ENCODE data around the gene YIF1B. TPM values are rescaled to one million over a fixed set of nuclear protein-coding genes. Genes with fewer than 3 reads are reported as not detected.

The YIF1B gene
- total and polyA plus RNA-seq, 4 donors = 22.0 to 107 (median 53.7) TPM

DNA sequence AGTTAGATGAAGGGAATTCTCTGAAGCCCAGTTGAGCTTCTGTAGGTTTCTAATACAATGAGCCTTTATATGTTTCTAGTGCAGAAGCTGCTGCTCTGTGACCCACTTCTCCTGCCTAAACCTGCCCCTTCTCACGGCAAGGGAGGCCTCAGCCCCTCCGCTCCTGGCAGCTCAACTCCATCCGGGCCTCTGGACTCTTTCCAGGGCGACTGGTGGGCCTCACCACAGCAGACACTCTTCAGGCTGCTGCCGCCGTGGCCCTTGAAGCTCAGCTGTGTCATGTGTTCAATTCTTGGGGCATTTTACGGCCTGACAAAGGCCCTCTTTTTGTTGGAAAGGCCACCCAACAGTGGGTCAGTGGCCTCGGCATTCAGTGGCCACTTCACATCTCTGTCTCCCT is 21.7 kb downstream of the YIF1B start:
- H3K36me3 ChIP-seq (ENCODE audit: control insufficient read depth in 4 of 4, insufficient read depth in 4 of 4, low read length in 4 of 4) = peaks cover 0 to 11% (median 0%) of the 10 kb centered on the region in 4 donors
- no peaks in the 10 kb centered on the region for H3K9me3 ChIP-seq (ENCODE audit: control insufficient read depth in 4 of 4, insufficient read depth in 3 of 4, low read length in 3 of 4)
- peak in 2 of 3 donors; percentile 30 to 48 for DNase-seq
- H3K4me3 ChIP-seq = no peak overlapping the region
- H3K27me3 ChIP-seq (ENCODE audit: control insufficient read depth in 3 of 3, insufficient read depth in 3 of 3, low read length in 2 of 3) = no peaks in the 10 kb centered on the region
- TF ChIP-seq, protein P1, sequence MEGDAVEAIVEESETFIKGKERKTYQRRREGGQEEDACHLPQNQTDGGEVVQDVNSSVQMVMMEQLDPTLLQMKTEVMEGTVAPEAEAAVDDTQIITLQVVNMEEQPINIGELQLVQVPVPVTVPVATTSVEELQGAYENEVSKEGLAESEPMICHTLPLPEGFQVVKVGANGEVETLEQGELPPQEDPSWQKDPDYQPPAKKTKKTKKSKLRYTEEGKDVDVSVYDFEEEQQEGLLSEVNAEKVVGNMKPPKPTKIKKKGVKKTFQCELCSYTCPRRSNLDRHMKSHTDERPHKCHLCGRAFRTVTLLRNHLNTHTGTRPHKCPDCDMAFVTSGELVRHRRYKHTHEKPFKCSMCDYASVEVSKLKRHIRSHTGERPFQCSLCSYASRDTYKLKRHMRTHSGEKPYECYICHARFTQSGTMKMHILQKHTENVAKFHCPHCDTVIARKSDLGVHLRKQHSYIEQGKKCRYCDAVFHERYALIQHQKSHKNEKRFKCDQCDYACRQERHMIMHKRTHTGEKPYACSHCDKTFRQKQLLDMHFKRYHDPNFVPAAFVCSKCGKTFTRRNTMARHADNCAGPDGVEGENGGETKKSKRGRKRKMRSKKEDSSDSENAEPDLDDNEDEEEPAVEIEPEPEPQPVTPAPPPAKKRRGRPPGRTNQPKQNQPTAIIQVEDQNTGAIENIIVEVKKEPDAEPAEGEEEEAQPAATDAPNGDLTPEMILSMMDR (IDR thresholded peaks at IDR 0.05; ENCODE audit: control extremely low read depth, extremely low read depth) = no peak
- WGBS, 2 donors = 81 to 91% methylated on average over 8 of the region's 8 CpGs
- no peak overlapping the region for H3K9ac ChIP-seq (ENCODE audit: insufficient read depth in 1 of 2, low read length in 2 of 2)
- H3K27ac ChIP-seq (ENCODE audit: low read depth in 1 of 2, low read length in 1 of 2) = no peak overlapping the region
- H3K4me1 ChIP-seq (ENCODE audit: control insufficient read depth in 5 of 5, insufficient read depth in 5 of 5, low read length in 5 of 5) = peaks cover 0 to 32% (median 11%) of the 10 kb centered on the region in 5 donors
- no peak for ATAC-seq (ENCODE audit: insufficient read depth, low FRiP score)

DNA sequence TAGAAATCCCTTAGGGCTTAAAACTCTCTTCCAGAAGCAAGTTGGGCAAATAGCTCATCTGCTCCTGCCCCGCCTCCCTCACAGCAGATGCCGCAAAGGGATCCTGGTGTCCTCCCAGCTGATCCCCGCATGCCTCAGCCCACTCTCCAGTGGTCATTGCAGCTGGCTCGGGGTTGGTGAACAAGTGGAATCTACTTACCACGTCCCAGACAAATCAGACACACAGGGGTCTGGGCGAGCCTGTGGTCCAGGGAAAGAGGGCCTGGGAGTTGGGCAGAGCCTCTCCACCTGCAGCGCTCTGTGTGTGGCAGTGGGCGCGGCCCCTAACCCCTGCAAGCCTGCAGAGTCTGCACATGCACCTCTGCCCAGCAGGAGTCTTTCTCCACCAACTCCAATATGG is 22.5 kb downstream of the YIF1B start:
- Histone ChIP-seq H3K4me3 (no peak overlapping the region), H3K9ac (ENCODE audit: insufficient read depth in 1 of 2, low read length in 2 of 2) (no peak overlapping the region), H3K4me1 (ENCODE audit: control insufficient read depth in 5 of 5, insufficient read depth in 5 of 5, low read length in 5 of 5) (peaks cover 0 to 35% (median 11%) of the 10 kb centered on the region in 5 donors), H3K27ac (ENCODE audit: low read depth in 1 of 2, low read length in 1 of 2) (no peak overlapping the region), H3K36me3 (ENCODE audit: control insufficient read depth in 4 of 4, insufficient read depth in 4 of 4, low read length in 4 of 4) (peaks cover 0 to 11% (median 0%) of the 10 kb centered on the region in 4 donors), H3K9me3 (ENCODE audit: control insufficient read depth in 4 of 4, insufficient read depth in 3 of 4, low read length in 3 of 4) (no peaks in the 10 kb centered on the region), H3K27me3 (ENCODE audit: control insufficient read depth in 3 of 3, insufficient read depth in 3 of 3, low read length in 2 of 3) (no peaks in the 10 kb centered on the region)
- DNase-seq = no peak
- WGBS, 2 donors = 96 to 97% methylated on average over 9 of the region's 9 CpGs
- TF ChIP-seq, protein P1 (IDR thresholded peaks at IDR 0.05; ENCODE audit: control extremely low read depth, extremely low read depth) = no peak
- ATAC-seq (ENCODE audit: insufficient read depth, low FRiP score) = no peak

DNA sequence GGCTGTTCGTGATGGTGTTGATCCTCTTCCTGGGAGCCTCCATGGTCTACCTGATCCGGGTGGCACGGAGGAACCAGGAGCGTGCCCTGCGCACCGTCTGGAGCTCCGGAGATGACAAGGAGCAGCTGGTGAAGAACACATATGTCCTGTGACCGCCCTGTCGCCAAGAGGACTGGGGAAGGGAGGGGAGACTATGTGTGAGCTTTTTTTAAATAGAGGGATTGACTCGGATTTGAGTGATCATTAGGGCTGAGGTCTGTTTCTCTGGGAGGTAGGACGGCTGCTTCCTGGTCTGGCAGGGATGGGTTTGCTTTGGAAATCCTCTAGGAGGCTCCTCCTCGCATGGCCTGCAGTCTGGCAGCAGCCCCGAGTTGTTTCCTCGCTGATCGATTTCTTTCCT is 23.9 kb downstream of the YIF1B start:
- 85 to 94% methylated on average over 15 of the region's 15 CpGs for WGBS, 2 donors
- no peak overlapping the region for H3K9ac ChIP-seq (ENCODE audit: insufficient read depth in 1 of 2, low read length in 2 of 2)
- no peak for DNase-seq
- no peak overlapping the region for H3K27ac ChIP-seq (ENCODE audit: low read depth in 1 of 2, low read length in 1 of 2)
- H3K4me3 ChIP-seq = no peak overlapping the region
- H3K36me3 ChIP-seq (ENCODE audit: control insufficient read depth in 4 of 4, insufficient read depth in 4 of 4, low read length in 4 of 4) = peaks cover 0 to 13% (median 0%) of the 10 kb centered on the region in 4 donors
- TF ChIP-seq, protein P1 (IDR thresholded peaks at IDR 0.05; ENCODE audit: control extremely low read depth, extremely low read depth) = no peak
- H3K9me3 ChIP-seq (ENCODE audit: control insufficient read depth in 4 of 4, insufficient read depth in 3 of 4, low read length in 3 of 4) = no peaks in the 10 kb centered on the region
- no peak for ATAC-seq (ENCODE audit: insufficient read depth, low FRiP score)
- no peaks in the 10 kb centered on the region for H3K27me3 ChIP-seq (ENCODE audit: control insufficient read depth in 3 of 3, insufficient read depth in 3 of 3, low read length in 2 of 3)
- H3K4me1 ChIP-seq (ENCODE audit: control insufficient read depth in 5 of 5, insufficient read depth in 5 of 5, low read length in 5 of 5) = peaks cover 0 to 40% (median 11%) of the 10 kb centered on the region in 5 donors

DNA sequence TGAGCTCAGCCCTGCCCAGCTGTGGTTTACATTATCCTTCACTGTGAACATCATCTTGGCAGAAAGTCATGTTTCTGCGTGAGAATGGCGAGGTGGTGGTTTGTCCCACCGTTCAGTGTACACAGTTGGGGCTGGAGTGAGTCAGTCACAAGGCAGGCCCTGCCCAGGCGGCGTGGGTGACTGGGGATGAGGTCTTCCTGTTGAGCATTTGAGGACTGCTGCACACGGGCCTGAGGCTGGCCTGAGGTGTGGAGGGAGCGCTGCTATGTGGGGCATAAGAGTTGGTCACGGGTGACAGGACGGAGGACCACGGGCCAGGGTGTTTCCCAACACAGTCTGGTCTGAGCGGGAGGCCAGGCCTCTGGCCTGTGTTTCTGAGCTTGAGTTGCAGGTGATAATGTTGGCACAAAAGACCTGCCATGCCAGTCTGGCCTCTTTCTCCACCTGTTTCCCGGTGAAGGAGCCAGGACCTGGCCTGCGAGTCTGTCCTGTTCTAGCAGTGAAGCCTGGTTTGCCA is 25.1 kb downstream of the YIF1B start:
- no peak overlapping the region for H3K4me3 ChIP-seq
- peaks cover 0 to 40% (median 11%) of the 10 kb centered on the region in 5 donors for H3K4me1 ChIP-seq (ENCODE audit: control insufficient read depth in 5 of 5, insufficient read depth in 5 of 5, low read length in 5 of 5)
- peaks cover 0 to 17% (median 0%) of the 10 kb centered on the region in 4 donors for H3K36me3 ChIP-seq (ENCODE audit: control insufficient read depth in 4 of 4, insufficient read depth in 4 of 4, low read length in 4 of 4)
- no peaks in the 10 kb centered on the region for H3K27me3 ChIP-seq (ENCODE audit: control insufficient read depth in 3 of 3, insufficient read depth in 3 of 3, low read length in 2 of 3)
- H3K9me3 ChIP-seq (ENCODE audit: control insufficient read depth in 4 of 4, insufficient read depth in 3 of 4, low read length in 3 of 4) = no peaks in the 10 kb centered on the region
- 54 to 76% methylated on average over 13 of the region's 13 CpGs for WGBS, 2 donors
- TF ChIP-seq, protein P1 (IDR thresholded peaks at IDR 0.05; ENCODE audit: control extremely low read depth, extremely low read depth) = no peak
- H3K9ac ChIP-seq (ENCODE audit: insufficient read depth in 1 of 2, low read length in 2 of 2) = peak overlapping the region; percentile 46 to 61
- peak overlapping the region in 1 of 2 donors; percentile 65 for H3K27ac ChIP-seq (ENCODE audit: low read depth in 1 of 2, low read length in 1 of 2)
- DNase-seq (peak; percentile 57 to 76 (median 59)), ATAC-seq (ENCODE audit: insufficient read depth, low FRiP score) (peak; percentile 30)

Measured in lung (tissue), 12 donors.